OCI-LY3 (cell line): Measurements from ENCODE around the gene ARL5A.
"Not testable (repeated sequence)": the region's sequence is repeated elsewhere in the genome, so short reads cannot be mapped to it uniquely, and the experiment has no call there.

Source experiments
- H2AFZ ChIP-seq: fragments of 200-600, 300-600 bp; shearing (Covaris generic); 2 replicates; pipeline ENCODE4 v1.6.0; 2014; ENCODE audit warnings: antibody characterized with exemption, low read depth, low read length
- H3K27ac ChIP-seq: fragments of 200-600, 300-600 bp; sonication (generic); 2 replicates; pipeline ENCODE4 v1.5.1; 2014; ENCODE audit warnings: mild to moderate bottlenecking, low read length, moderate library complexity, mixed read lengths
- H3K27me3 ChIP-seq: fragments of 200-600, 300-600 bp; sonication (generic); 2 replicates; pipeline ENCODE4 v1.6.1; 2014; ENCODE audit warnings: low read depth, low read length, mixed read lengths
- H3K36me3 ChIP-seq: fragments of 200-600, 300-600 bp; sonication (generic); replicated peaks from 2 replicates; pipeline ENCODE3; 2014; ENCODE audit warnings: low read depth, low read length, mixed read lengths
- H3K4me1 ChIP-seq: fragments of 300-600, 200-600 bp; sonication (generic); 2 replicates; pipeline ENCODE4 v1.6.1; 2014; ENCODE audit warnings: low read length, mixed read lengths
- H3K4me2 ChIP-seq: fragments of 200-600, 300-600 bp; sonication (generic); 2 replicates; pipeline ENCODE4 v1.6.1; 2014; ENCODE audit warnings: low read length, mixed read lengths
- H3K4me3 ChIP-seq: fragments of 300-600, 200-600 bp; sonication (generic); 2 replicates; pipeline ENCODE4 v1.5.1; 2014; ENCODE audit warnings: antibody characterized with exemption, mild to moderate bottlenecking, low read length, moderate library complexity
- H3K79me2 ChIP-seq: fragments of 300-600, 200-600 bp; shearing (Covaris generic); 2 replicates; pipeline ENCODE4 v1.6.1; 2014; ENCODE audit warnings: mild to moderate bottlenecking, low read length, mixed read lengths
- H3K9ac ChIP-seq: fragments of 300-600, 200-600 bp; shearing (Covaris generic); 2 replicates; pipeline ENCODE4 v1.6.0; 2014; ENCODE audit warnings: mild to moderate bottlenecking, low read length, moderate library complexity
- H3K9me3 ChIP-seq: fragments of 200-600, 300-600 bp; shearing (Covaris generic); 2 replicates; pipeline ENCODE4 v1.6.1; 2014; ENCODE audit warnings: low read length, mixed read lengths; ENCODE audit not compliant: insufficient read depth
- H4K20me1 ChIP-seq: fragments of 200-600, 300-600 bp; sonication (generic); 2 replicates; pipeline ENCODE4 v1.6.1; 2016; ENCODE audit warnings: low read length, mixed read lengths; ENCODE audit not compliant: insufficient read depth
- CTCF ChIP-seq: fragments of 200-600, 300-600 bp; sonication (generic); IDR thresholded peaks from 2 replicates; pipeline ENCODE4 v1.5.1; 2014; ENCODE audit warnings: antibody characterized with exemption, low read length, low read depth
- EZH2phosphoT487 ChIP-seq: fragments of 200-600 bp; shearing (Covaris generic); IDR thresholded peaks from 2 replicates; pipeline ENCODE4 v1.6.1; 2018; ENCODE audit warnings: antibody characterized with exemption, mixed run types, low read depth

Gene ARL5A

DNA sequence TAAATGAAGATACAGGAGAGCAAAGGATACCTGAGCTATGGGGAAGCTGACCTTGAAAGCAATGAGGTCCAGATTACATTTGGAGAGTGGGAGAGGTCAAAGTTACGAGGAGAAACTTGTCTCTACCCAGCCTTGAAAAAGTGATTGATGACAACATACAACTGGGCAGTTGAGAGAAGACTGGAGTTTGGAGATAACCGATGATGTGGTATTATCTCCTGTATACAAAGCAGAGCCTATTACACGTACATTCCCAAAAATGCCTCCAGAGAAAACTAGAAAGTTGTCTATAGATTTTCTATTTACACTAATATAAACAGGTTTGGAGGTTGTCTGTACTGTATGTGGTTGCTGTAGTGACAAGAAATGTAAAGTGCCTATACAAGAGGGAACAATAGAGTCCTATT is 28.3 kb downstream of the ARL5A start:
- Histone ChIP-seq H3K27me3 (no peaks in the 10 kb centered on the region), H3K4me3 (no peak overlapping the region), H3K27ac (no peak overlapping the region), H3K4me2 (no peak overlapping the region), H2AFZ (no peak overlapping the region), H3K4me1 (no peaks in the 10 kb centered on the region), H3K9ac (no peak overlapping the region), H4K20me1 (no peaks in the 10 kb centered on the region), H3K9me3 (no peaks in the 10 kb centered on the region), H3K79me2 (no peaks in the 10 kb centered on the region), H3K36me3 (peaks cover 6% of the 10 kb centered on the region)
- TF ChIP-seq EZH2phosphoT487 (no peak), CTCF (no peak)

GRCh38 chr2:151796774-151797173 is 31.4 kb downstream of the ARL5A start:
- peaks cover 7% of the 10 kb centered on the region for H3K36me3 ChIP-seq
- H3K9ac ChIP-seq, result no peak overlapping the region
- no peak overlapping the region for H3K4me3 ChIP-seq
- H3K9me3 ChIP-seq, result no peaks in the 10 kb centered on the region
- TF ChIP-seq EZH2phosphoT487, result no peak
- no peak for TF ChIP-seq CTCF
- H3K79me2 ChIP-seq, result no peaks in the 10 kb centered on the region
- H3K27me3 ChIP-seq, result no peaks in the 10 kb centered on the region
- no peaks in the 10 kb centered on the region for H3K4me1 ChIP-seq
- no peak overlapping the region for H2AFZ ChIP-seq
- no peak overlapping the region for H3K27ac ChIP-seq
- H3K4me2 ChIP-seq, result no peak overlapping the region
- no peaks in the 10 kb centered on the region for H4K20me1 ChIP-seq

- Histone ChIP-seq H3K27me3 (no peaks in the 10 kb centered on the region), H3K4me1 (no peaks in the 10 kb centered on the region), H4K20me1 (no peaks in the 10 kb centered on the region), H2AFZ (no peak overlapping the region), H3K79me2 (no peaks in the 10 kb centered on the region), H3K27ac (no peak overlapping the region), H3K4me3 (no peak overlapping the region), H3K36me3 (peaks cover 14% of the 10 kb centered on the region), H3K4me2 (no peak overlapping the region), H3K9ac (no peak overlapping the region), H3K9me3 (no peaks in the 10 kb centered on the region)
- no peak for TF ChIP-seq CTCF
- no peak for TF ChIP-seq EZH2phosphoT487
Measured at GRCh38 chr2:151795646-151796240, 32.5 kb downstream of the ARL5A start.

DNA sequence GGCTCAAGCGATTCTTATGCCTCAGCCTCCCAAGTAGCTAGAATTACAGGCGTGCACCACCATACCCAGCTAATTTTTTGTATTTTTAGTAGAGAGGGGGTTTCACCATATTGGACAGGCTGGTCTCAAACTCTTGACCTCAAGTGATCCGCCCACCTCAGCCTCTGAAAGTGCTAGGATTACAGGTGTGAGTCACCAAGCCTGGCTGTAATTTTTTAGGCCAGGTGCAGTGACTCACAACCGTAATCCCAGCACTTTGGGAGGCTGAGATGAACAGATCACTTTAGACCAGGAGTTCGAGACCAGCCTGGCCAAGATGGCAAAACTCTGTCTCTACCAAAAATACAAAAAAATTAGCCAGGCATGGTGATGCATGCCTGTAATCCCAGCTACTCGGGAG is 33.8 kb downstream of the ARL5A start:
- not testable (repeated sequence) for H2AFZ ChIP-seq, H3K27ac ChIP-seq, H3K9me3 ChIP-seq, H3K27me3 ChIP-seq, H3K79me2 ChIP-seq, H3K4me3 ChIP-seq, H3K9ac ChIP-seq, H4K20me1 ChIP-seq, H3K4me2 ChIP-seq, H3K4me1 ChIP-seq
- peaks cover 14% of the 10 kb centered on the region for H3K36me3 ChIP-seq
